IMR-90 (cell line): ENCODE data around the gene POLRMT. TPM values are rescaled to one million over a fixed set of nuclear protein-coding genes. Genes with fewer than 3 reads are reported as not detected.

Experiments used
- ATAC-seq: fragments of 200-7000 bp; cut with Tn5 transposase; 2 replicates; pipeline ENCODE4 v1.9.1; 2020; ENCODE audit warnings: low read depth, mild to moderate bottlenecking, moderate library complexity
- BruUV-seq: library from RNA; stranded (reverse); fragments of 400-500 nt; replicated peaks from 2 replicates; lab custom pipeline; 2021; lab: Mats Ljungman, UMichigan
- CTCF ChIA-PET: fragments of 300-600 bp; formaldehyde crosslinking; extraction: SDS; loops from one replicate; lab custom pipeline; 2021; ENCODE audit warnings: antibody characterized with exemption; lab: Yijun Ruan, JAX
- POLR2A ChIA-PET: fragments of 300-600 bp; sonication (Branson Sonifier 250); formaldehyde crosslinking; loops from one replicate; lab custom pipeline; 2022; ENCODE audit warnings: antibody characterized with exemption; ENCODE audit not compliant: unreplicated experiment; lab: Charles Lee
- DNase-seq: peaks from one replicate; pipeline ENCODE4 v3.0.0; 2013
- H2AFZ ChIP-seq: replicated peaks from 2 replicates; pipeline ENCODE3; 2013; ENCODE audit warnings: low read length, mild to moderate bottlenecking; ENCODE audit not compliant: poor library complexity
- H2AK5ac ChIP-seq: 2 replicates; pipeline ENCODE4 v1.6.1; 2013; ENCODE audit warnings: low read depth, low read length, inconsistent platforms
- H2AK9ac ChIP-seq: replicated peaks from 2 replicates; pipeline ENCODE3; 2013; ENCODE audit warnings: mild to moderate bottlenecking, low read depth, low read length, moderate library complexity; ENCODE audit not compliant: poor library complexity
- H2BK120ac ChIP-seq: 2 replicates; pipeline ENCODE4 v1.6.1; 2013; ENCODE audit warnings: low read depth, low read length, inconsistent platforms
- H2BK15ac ChIP-seq: 3 replicates; pipeline ENCODE4 v1.6.1; 2013; ENCODE audit warnings: low read depth, low read length, inconsistent platforms
- H2BK20ac ChIP-seq: 2 replicates; pipeline ENCODE4 v1.6.1; 2013; ENCODE audit warnings: low read depth, mild to moderate bottlenecking, inconsistent platforms, low read length, moderate library complexity
- H2BK5ac ChIP-seq: 2 replicates; pipeline ENCODE4 v1.6.1; 2013; ENCODE audit warnings: mild to moderate bottlenecking, low read depth, low read length, inconsistent platforms; ENCODE audit not compliant: poor library complexity, severe bottlenecking
- H3K14ac ChIP-seq: replicated peaks from 2 replicates; pipeline ENCODE4 v1.6.1; 2013; ENCODE audit warnings: low read depth, low read length, inconsistent platforms
- H3K18ac ChIP-seq: 2 replicates; pipeline ENCODE4 v1.6.1; 2013; ENCODE audit warnings: low read depth, low read length, control low read depth
- H3K23ac ChIP-seq: 2 replicates; pipeline ENCODE4 v1.6.1; 2013; ENCODE audit warnings: low read depth, low read length, inconsistent platforms
- H3K27ac ChIP-seq: 2 replicates; pipeline ENCODE4 v1.5.1; 2013; ENCODE audit warnings: mild to moderate bottlenecking, control low read depth, low read length; ENCODE audit not compliant: insufficient read depth
- H3K27me3 ChIP-seq: 2 replicates; pipeline ENCODE4 v1.6.1; 2013; ENCODE audit warnings: low read length; ENCODE audit not compliant: control insufficient read depth, insufficient read depth
- H3K36me3 ChIP-seq: 2 replicates; pipeline ENCODE4 v1.6.1; 2013; ENCODE audit warnings: low read length, mixed read lengths; ENCODE audit not compliant: control insufficient read depth, insufficient read depth
- H3K4ac ChIP-seq: 2 replicates; pipeline ENCODE4 v1.6.1; 2013; ENCODE audit warnings: low read depth, low read length, inconsistent platforms
- H3K4me1 ChIP-seq: 2 replicates; pipeline ENCODE4 v1.6.1; 2013; ENCODE audit warnings: low read length, mixed read lengths; ENCODE audit not compliant: control insufficient read depth, insufficient read depth
- H3K4me2 ChIP-seq: 2 replicates; pipeline ENCODE4 v1.6.1; 2013; ENCODE audit warnings: low read depth, mild to moderate bottlenecking, control low read depth, low read length, moderate library complexity
- H3K4me3 ChIP-seq: 2 replicates; pipeline ENCODE4 v1.5.1; 2013; ENCODE audit warnings: low read depth, mild to moderate bottlenecking, control low read depth, low read length, moderate library complexity; ENCODE audit not compliant: insufficient read depth
- H3K56ac ChIP-seq: 2 replicates; pipeline ENCODE4 v1.6.1; 2013; ENCODE audit warnings: low read length, inconsistent platforms; ENCODE audit not compliant: insufficient read depth; ENCODE audit errors: extremely low read depth
- H3K79me1 ChIP-seq, 2 experiments: 2 replicates each; pipeline ENCODE4 v1.6.1; 2013; ENCODE audit warnings: low read length in 2 of 2, inconsistent platforms in 1 of 2, low read depth in 1 of 2
- H3K9ac ChIP-seq: 2 replicates; pipeline ENCODE4 v1.6.1; 2013; ENCODE audit warnings: low read depth, low read length, control low read depth
- H3K9me1 ChIP-seq: 2 replicates; pipeline ENCODE4 v1.6.1; 2013; ENCODE audit warnings: low read length, inconsistent platforms; ENCODE audit not compliant: insufficient read depth
- H3K9me3 ChIP-seq: 2 replicates; pipeline ENCODE4 v1.6.1; 2013; ENCODE audit warnings: low read length; ENCODE audit not compliant: control insufficient read depth, insufficient read depth
- H4K20me1 ChIP-seq: 2 replicates; pipeline ENCODE4 v1.6.1; 2013; ENCODE audit warnings: low read length, inconsistent platforms; ENCODE audit not compliant: insufficient read depth
- H4K5ac ChIP-seq: 2 replicates; pipeline ENCODE4 v1.6.1; 2013; ENCODE audit warnings: mild to moderate bottlenecking, low read depth, low read length, control low read depth
- H4K8ac ChIP-seq, 2 experiments: 2 replicates each; pipeline ENCODE4 v1.6.1; 2013; ENCODE audit warnings: low read depth in 2 of 2, low read length in 2 of 2, control low read depth in 1 of 2, inconsistent platforms in 1 of 2
- H4K91ac ChIP-seq: 2 replicates; pipeline ENCODE4 v1.6.1; 2013; ENCODE audit warnings: low read depth, low read length, inconsistent platforms; ENCODE audit not compliant: insufficient read depth
- BHLHE40 ChIP-seq: fragments of 150-350 bp; IDR thresholded peaks from 2 replicates; pipeline ENCODE4 v1.6.1; 2016; ENCODE audit warnings: mild to moderate bottlenecking, low read depth, low read length
- CEBPB ChIP-seq: IDR thresholded peaks from 2 replicates; pipeline ENCODE4 v1.6.1; 2012; ENCODE audit warnings: low read depth, low read length, improper control_type of control experiment
- CHD1 ChIP-seq: IDR thresholded peaks from 2 replicates; pipeline ENCODE4 v1.6.1; 2012; ENCODE audit warnings: low read depth, low read length, improper control_type of control experiment
- ELK1 ChIP-seq: fragments of 150-350 bp; IDR thresholded peaks from 2 replicates; pipeline ENCODE4 v1.6.1; 2016; ENCODE audit warnings: low read depth, mild to moderate bottlenecking, low read length, moderate library complexity, borderline replicate concordance
- FOS ChIP-seq: fragments of 150-350 bp; IDR thresholded peaks from 2 replicates; pipeline ENCODE4 v1.6.1; 2016; ENCODE audit warnings: low read depth, low read length
- MAFK ChIP-seq: IDR thresholded peaks from 2 replicates; pipeline ENCODE4 v1.6.1; 2012; ENCODE audit warnings: low read depth, low read length, improper control_type of control experiment
- MAZ ChIP-seq: IDR thresholded peaks from 2 replicates; pipeline ENCODE4 v1.6.1; 2012; ENCODE audit warnings: low read depth, mild to moderate bottlenecking, low read length, improper control_type of control experiment, moderate library complexity, borderline replicate concordance
- MXI1 ChIP-seq: IDR thresholded peaks from 2 replicates; pipeline ENCODE4 v1.6.1; 2012; ENCODE audit warnings: low read depth, mild to moderate bottlenecking, low read length, moderate library complexity, borderline replicate concordance
- NFE2L2 ChIP-seq: fragments of 150-350 bp; IDR thresholded peaks from 2 replicates; pipeline ENCODE4 v1.6.1; 2016; ENCODE audit warnings: low read depth, mild to moderate bottlenecking, low read length
- POLR2A ChIP-seq: IDR thresholded peaks from 2 replicates; pipeline ENCODE4 v1.6.1; 2012; ENCODE audit warnings: mild to moderate bottlenecking, low read depth, low read length
- RAD21 ChIP-seq: IDR thresholded peaks from 2 replicates; pipeline ENCODE4 v1.6.1; 2012; ENCODE audit warnings: low read length, improper control_type of control experiment
- RCOR1 ChIP-seq: IDR thresholded peaks from 2 replicates; pipeline ENCODE4 v1.6.1; 2012; ENCODE audit warnings: mild to moderate bottlenecking, low read length, improper control_type of control experiment; ENCODE audit not compliant: insufficient replicate concordance
- RFX5 ChIP-seq: IDR thresholded peaks from 2 replicates; pipeline ENCODE4 v1.8.0; 2012; ENCODE audit warnings: low read depth, mild to moderate bottlenecking, low read length, moderate library complexity
- USF2 ChIP-seq: fragments of 150-350 bp; IDR thresholded peaks from 2 replicates; pipeline ENCODE4 v1.6.1; 2017; ENCODE audit warnings: mild to moderate bottlenecking, antibody characterized with exemption, low read length, low read depth
- WGBS, 2 experiments: methylation state at CpG; one replicate each; pipeline versions ENCODE4 v1.1.5 to v1.1.7; 2013; ENCODE audit warnings: missing lambda C conversion rate in 2 of 2; ENCODE audit not compliant: insufficient read length in 1 of 2; ENCODE audit errors: extremely low coverage in 2 of 2; 5-methylcytosine and 5-hydroxymethylcytosine counted together
- dilution Hi-C: fragments of 300-500 bp; cut with HindIII; formaldehyde crosslinking; loops from one replicate; pipeline ENCODE4 v1.14.3; 2018; ENCODE audit warnings: low sequenced_read_pairs; ENCODE audit not compliant: unreplicated experiment
- in situ Hi-C: fragments of 300-500 bp; cut with MboI; formaldehyde crosslinking; loops from 3 replicates; pipeline ENCODE4 v1.14.3; 2019; ENCODE audit warnings: low sequenced_read_pairs, inconsistent platforms, mixed read lengths
- intact Hi-C: fragments of 100-400 bp; cut with micrococcal nuclease; formaldehyde crosslinking; loops from 2 replicates; pipeline ENCODE4 v1.10.0; 2022
- polyA plus RNA-seq, 3 experiments: library from polyadenylated mRNA; depleted of rRNA; stranded (reverse); fragments of >200 nt; gene quantifications; 2 replicates each; pipeline ENCODE4 v1.2.3, GENCODE V29; 2012; ENCODE audit warnings: low replicate concordance in 1 of 3
- total RNA-seq: library from RNA; depleted of rRNA; stranded (reverse); fragments of >200 nt; gene quantifications from 2 replicates; pipeline ENCODE4 v1.2.3, GENCODE V29; 2012
- TF ChIP-seq, protein P1 (sequence below): conservative IDR thresholded peaks from 2 replicates; pipeline ENCODE4 v1.5.1; 2012; ENCODE audit warnings: mild to moderate bottlenecking, low read depth, low read length, improper control_type of control experiment

Gene POLRMT
- total and polyA plus RNA-seq, 2 of the 4 experiments (the other 2 are of a cell fraction): 9.9 to 29.6 TPM

GRCh38 chr19:613732-614567 lies 19.4 kb downstream of the POLRMT start:
- BruUV-seq: no TSS peak
- no peak overlapping the region for H2AK9ac ChIP-seq
- no peak overlapping the region for H3K4me2 ChIP-seq
- H3K9me1 ChIP-seq: peaks cover 7% of the 10 kb centered on the region
- POLR2A ChIA-PET: no interaction called here
- H2AFZ ChIP-seq: no peak overlapping the region
- H3K14ac ChIP-seq: no peak overlapping the region
- no peak overlapping the region for H3K56ac ChIP-seq
- no peaks in the 10 kb centered on the region for H3K9me3 ChIP-seq
- dilution Hi-C loops: no loop called here
- H2BK15ac ChIP-seq: no peak overlapping the region
- 69% methylated on average over 18 of the region's 54 CpGs; no CpG with 5 or more reads in 1 of the 2 experiments for WGBS, 2 experiments
- H4K91ac ChIP-seq: no peak overlapping the region
- CTCF ChIA-PET: no interaction called here
- no peak overlapping the region for H3K4me3 ChIP-seq
- H3K4me1 ChIP-seq: peaks cover 10% of the 10 kb centered on the region
- H3K23ac ChIP-seq: no peak overlapping the region
- H2BK5ac ChIP-seq: no peak overlapping the region
- no peak overlapping the region for H3K27ac ChIP-seq
- H3K36me3 ChIP-seq: peaks cover 18% of the 10 kb centered on the region; the same call in 1 of the 2 replicates
- no peak for ATAC-seq
- H3K4ac ChIP-seq: no peak overlapping the region
- no peak overlapping the region for H2BK120ac ChIP-seq
- no peak overlapping the region for H3K9ac ChIP-seq
- no peak overlapping the region for H4K5ac ChIP-seq
- peak overlapping the region; percentile 59 for H2AK5ac ChIP-seq
- no peak for TF ChIP-seq NFE2L2
- no peak for TF ChIP-seq CEBPB
- TF ChIP-seq RCOR1: no peak
- TF ChIP-seq RAD21: no peak
- no peak for TF ChIP-seq FOS
- TF ChIP-seq CHD1: no peak
- no peak for TF ChIP-seq MXI1
- TF ChIP-seq, protein P1, sequence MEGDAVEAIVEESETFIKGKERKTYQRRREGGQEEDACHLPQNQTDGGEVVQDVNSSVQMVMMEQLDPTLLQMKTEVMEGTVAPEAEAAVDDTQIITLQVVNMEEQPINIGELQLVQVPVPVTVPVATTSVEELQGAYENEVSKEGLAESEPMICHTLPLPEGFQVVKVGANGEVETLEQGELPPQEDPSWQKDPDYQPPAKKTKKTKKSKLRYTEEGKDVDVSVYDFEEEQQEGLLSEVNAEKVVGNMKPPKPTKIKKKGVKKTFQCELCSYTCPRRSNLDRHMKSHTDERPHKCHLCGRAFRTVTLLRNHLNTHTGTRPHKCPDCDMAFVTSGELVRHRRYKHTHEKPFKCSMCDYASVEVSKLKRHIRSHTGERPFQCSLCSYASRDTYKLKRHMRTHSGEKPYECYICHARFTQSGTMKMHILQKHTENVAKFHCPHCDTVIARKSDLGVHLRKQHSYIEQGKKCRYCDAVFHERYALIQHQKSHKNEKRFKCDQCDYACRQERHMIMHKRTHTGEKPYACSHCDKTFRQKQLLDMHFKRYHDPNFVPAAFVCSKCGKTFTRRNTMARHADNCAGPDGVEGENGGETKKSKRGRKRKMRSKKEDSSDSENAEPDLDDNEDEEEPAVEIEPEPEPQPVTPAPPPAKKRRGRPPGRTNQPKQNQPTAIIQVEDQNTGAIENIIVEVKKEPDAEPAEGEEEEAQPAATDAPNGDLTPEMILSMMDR: no peak
- no peak for TF ChIP-seq POLR2A
- TF ChIP-seq RFX5: no peak
- no peak for TF ChIP-seq BHLHE40
- TF ChIP-seq MAFK: no peak
- no peak for TF ChIP-seq USF2
- no peak for TF ChIP-seq ELK1
- TF ChIP-seq MAZ: no peak
- no peaks in the 10 kb centered on the region for H3K79me1 ChIP-seq
- in situ Hi-C loops: no loop called here
- intact Hi-C loops: no loop called here
- peaks cover 12% of the 10 kb centered on the region for H4K20me1 ChIP-seq
- H3K18ac ChIP-seq: no peak overlapping the region
- no peak for DNase-seq
- H3K27me3 ChIP-seq: no peaks in the 10 kb centered on the region; the same call in 1 of the 2 replicates
- no peak overlapping the region for H2BK20ac ChIP-seq
- no peak overlapping the region for H4K8ac ChIP-seq
